ENCODE results near the gene DISP3.

The DISP3 gene

DNA sequence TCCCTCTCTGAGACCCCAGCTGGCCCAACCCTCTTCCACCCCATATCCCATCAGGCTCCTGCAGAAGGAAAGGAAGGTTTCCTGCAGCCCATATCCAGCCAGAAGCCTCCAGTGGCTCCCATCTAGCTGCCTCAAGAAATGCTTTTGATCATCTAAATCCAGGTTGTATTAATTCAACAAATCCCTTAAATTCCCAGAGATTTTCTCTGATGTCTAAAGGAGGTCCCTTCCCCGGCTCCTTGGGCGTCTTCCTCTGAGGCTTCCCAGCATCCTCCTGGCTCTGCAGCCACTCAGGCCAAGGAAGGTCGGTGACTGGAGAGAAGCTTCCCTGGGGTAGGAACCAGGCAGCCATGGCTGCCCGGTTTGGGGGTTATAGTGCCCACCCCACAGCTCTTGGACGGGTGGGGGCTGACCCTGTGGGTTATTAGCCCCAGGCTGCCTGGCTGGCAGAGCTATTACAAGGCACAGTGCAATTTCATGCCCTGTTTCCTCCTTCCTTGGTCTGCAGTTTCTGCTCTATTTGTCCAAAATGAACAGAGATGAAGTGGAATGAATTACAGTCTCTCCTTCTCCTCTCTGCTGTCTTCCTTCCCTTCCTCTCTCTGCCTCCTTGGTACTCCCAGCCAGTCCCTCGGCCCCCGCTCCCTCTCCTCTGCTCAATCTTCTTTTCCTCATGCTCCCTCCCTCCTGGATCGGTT is 34.8 kb upstream of the DISP3 start:
- Histone ChIP-seq H3K9me3 (ENCODE audit: control insufficient read depth, insufficient read depth, low read length) (no peaks in the 10 kb centered on the region), H3K4me1 (ENCODE audit: control insufficient read depth, insufficient read depth, low read length) (no peaks in the 10 kb centered on the region), H3K36me3 (ENCODE audit: control insufficient read depth, insufficient read depth, low read length) (no peaks in the 10 kb centered on the region), H3K27ac (ENCODE audit: low read depth, low read length) (no peak overlapping the region), H3K27me3 (ENCODE audit: control insufficient read depth, insufficient read depth, low read length) (no peaks in the 10 kb centered on the region; the same call in 1 of the 2 replicates), H3K9ac (ENCODE audit: low read depth, low read length) (no peak overlapping the region), H3K4me3 (ENCODE audit: low read depth, low read length) (no peak overlapping the region)

DNA sequence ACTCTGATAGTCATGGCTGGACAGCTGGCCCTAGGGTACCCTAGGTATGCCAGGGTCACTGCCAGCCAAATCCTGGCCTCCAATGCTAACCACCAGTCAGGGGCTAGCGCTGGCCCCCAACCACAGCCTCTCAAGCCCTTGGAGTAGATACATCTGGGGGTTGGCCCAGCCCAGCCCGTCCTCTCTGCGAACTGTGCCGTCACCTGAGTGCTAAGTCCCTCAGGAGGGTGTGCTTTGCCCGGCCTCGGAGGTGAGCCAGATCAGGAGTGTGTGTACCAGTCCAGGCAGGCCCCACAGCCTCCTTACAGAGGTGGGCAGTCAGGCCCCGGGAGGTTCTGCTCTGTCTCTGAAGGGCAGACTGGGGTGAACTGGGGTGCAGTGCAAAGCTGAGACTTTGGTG is 34.0 kb upstream of the DISP3 start:
- Histone ChIP-seq H3K4me3 (ENCODE audit: low read depth, low read length) (no peak overlapping the region), H3K36me3 (ENCODE audit: control insufficient read depth, insufficient read depth, low read length) (no peaks in the 10 kb centered on the region), H3K9me3 (ENCODE audit: control insufficient read depth, insufficient read depth, low read length) (no peaks in the 10 kb centered on the region), H3K9ac (ENCODE audit: low read depth, low read length) (no peak overlapping the region), H3K27ac (ENCODE audit: low read depth, low read length) (no peak overlapping the region), H3K4me1 (ENCODE audit: control insufficient read depth, insufficient read depth, low read length) (no peaks in the 10 kb centered on the region), H3K27me3 (ENCODE audit: control insufficient read depth, insufficient read depth, low read length) (no peaks in the 10 kb centered on the region; the same call in 1 of the 2 replicates)

DNA sequence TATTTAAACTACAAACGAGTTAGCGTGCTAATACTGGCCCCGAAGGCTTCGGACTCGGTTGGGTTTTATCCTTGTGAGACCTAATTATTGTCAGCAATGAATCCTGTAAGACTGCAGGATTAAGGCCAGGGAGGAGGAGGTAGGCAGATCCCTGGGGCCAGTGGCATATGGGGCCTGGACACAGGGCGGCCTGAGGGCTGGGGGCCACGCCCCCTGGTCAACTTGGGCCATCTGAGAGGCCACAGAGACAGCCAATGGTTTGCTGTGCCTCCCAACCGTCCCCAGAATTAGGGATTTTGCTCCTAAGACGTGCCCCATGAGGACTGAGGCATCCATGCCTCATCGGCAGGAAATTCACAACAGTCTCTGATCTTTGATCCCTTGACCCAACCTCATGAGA is 31.1 kb upstream of the DISP3 start:
- no peaks in the 10 kb centered on the region for H3K36me3 ChIP-seq (ENCODE audit: control insufficient read depth, insufficient read depth, low read length)
- H3K9me3 ChIP-seq (ENCODE audit: control insufficient read depth, insufficient read depth, low read length) = no peaks in the 10 kb centered on the region
- H3K4me1 ChIP-seq (ENCODE audit: control insufficient read depth, insufficient read depth, low read length) = no peaks in the 10 kb centered on the region
- H3K9ac ChIP-seq (ENCODE audit: low read depth, low read length) = no peak overlapping the region
- H3K27ac ChIP-seq (ENCODE audit: low read depth, low read length) = no peak overlapping the region
- no peaks in the 10 kb centered on the region for H3K27me3 ChIP-seq (ENCODE audit: control insufficient read depth, insufficient read depth, low read length)
- no peak overlapping the region for H3K4me3 ChIP-seq (ENCODE audit: low read depth, low read length)

DNA sequence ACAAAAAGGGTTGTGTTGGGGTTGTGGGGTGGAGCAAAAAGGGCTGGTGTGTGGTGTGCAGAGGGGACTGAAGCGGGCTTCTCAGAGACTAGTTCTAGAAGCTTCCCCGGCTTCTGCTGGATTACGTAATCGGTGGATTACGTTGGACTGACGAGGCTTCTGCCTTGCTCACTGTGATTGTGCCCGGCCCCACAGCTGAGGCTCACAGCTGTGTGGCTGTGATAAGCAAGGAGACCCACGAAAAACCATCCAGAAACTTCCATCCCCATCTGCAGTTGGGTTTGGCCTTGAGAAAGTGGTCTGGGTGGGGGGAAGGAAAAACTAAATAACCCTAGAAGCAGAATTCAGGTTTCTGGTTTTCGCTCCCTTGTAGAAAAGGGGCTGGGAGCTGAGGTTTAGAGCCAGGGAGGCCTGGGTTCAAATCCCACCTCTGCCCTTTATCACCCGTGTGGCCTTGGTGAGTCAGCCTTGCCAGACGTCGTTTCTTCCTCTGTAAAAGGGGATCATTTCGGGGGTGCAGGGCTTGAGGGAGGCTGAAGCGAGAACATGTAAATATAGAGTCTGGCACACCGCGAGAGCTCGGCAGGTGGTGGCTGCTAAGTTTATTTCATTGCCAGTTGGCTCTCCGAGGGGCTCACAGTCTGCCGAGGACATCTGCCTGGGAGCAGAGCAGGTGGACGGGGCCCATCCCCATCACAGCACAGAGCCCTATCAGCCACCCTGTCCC is 30.4 kb upstream of the DISP3 start:
- Histone ChIP-seq H3K36me3 (ENCODE audit: control insufficient read depth, insufficient read depth, low read length) (no peaks in the 10 kb centered on the region), H3K4me3 (ENCODE audit: low read depth, low read length) (no peak overlapping the region), H3K4me1 (ENCODE audit: control insufficient read depth, insufficient read depth, low read length) (no peaks in the 10 kb centered on the region), H3K9ac (ENCODE audit: low read depth, low read length) (no peak overlapping the region), H3K27ac (ENCODE audit: low read depth, low read length) (no peak overlapping the region), H3K9me3 (ENCODE audit: control insufficient read depth, insufficient read depth, low read length) (no peaks in the 10 kb centered on the region), H3K27me3 (ENCODE audit: control insufficient read depth, insufficient read depth, low read length) (no peaks in the 10 kb centered on the region)

DNA sequence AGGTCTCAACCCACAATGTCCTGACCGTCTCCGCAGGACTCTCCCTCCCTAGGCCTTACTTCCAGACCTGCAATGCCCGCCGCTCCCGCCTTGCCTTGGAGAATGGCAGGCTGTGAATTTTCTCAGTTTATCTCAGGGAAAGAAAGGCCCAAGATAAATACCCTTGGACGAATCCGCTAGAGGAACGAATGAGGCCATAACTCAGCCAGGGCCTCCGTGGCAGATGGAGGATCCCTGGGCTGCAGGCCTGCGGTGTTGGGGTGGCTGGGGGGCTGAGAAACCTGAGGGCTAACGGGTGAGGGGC is 29.9 kb upstream of the DISP3 start:
- Histone ChIP-seq H3K36me3 (ENCODE audit: control insufficient read depth, insufficient read depth, low read length) (no peaks in the 10 kb centered on the region), H3K9ac (ENCODE audit: low read depth, low read length) (no peak overlapping the region), H3K4me1 (ENCODE audit: control insufficient read depth, insufficient read depth, low read length) (no peaks in the 10 kb centered on the region), H3K9me3 (ENCODE audit: control insufficient read depth, insufficient read depth, low read length) (no peaks in the 10 kb centered on the region), H3K27ac (ENCODE audit: low read depth, low read length) (no peak overlapping the region), H3K27me3 (ENCODE audit: control insufficient read depth, insufficient read depth, low read length) (no peaks in the 10 kb centered on the region), H3K4me3 (ENCODE audit: low read depth, low read length) (no peak overlapping the region)

DNA sequence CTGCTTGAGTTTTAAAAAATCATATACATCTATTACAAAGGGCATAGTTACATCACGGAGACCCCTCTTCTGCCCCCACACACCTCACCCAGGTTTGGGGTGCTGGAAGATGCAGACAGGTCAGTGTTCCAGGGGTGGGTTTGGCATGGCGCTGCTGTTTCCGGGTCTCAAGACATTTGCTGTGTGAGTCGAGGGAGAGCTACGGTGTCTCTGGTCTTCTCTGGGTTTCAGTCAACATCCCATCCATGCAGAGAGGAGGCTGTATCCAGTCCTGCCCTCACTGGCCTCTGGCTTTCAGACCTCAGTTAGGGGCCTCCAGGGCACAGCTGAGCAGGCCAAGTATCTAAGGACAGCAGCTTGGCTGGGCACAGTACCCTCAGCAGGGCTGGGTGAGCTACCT is 28.6 kb upstream of the DISP3 start:
- Histone ChIP-seq H3K36me3 (ENCODE audit: control insufficient read depth, insufficient read depth, low read length) (no peaks in the 10 kb centered on the region), H3K4me3 (ENCODE audit: low read depth, low read length) (no peak overlapping the region), H3K27ac (ENCODE audit: low read depth, low read length) (no peak overlapping the region), H3K9ac (ENCODE audit: low read depth, low read length) (no peak overlapping the region), H3K4me1 (ENCODE audit: control insufficient read depth, insufficient read depth, low read length) (no peaks in the 10 kb centered on the region), H3K27me3 (ENCODE audit: control insufficient read depth, insufficient read depth, low read length) (no peaks in the 10 kb centered on the region), H3K9me3 (ENCODE audit: control insufficient read depth, insufficient read depth, low read length) (no peaks in the 10 kb centered on the region)

DNA sequence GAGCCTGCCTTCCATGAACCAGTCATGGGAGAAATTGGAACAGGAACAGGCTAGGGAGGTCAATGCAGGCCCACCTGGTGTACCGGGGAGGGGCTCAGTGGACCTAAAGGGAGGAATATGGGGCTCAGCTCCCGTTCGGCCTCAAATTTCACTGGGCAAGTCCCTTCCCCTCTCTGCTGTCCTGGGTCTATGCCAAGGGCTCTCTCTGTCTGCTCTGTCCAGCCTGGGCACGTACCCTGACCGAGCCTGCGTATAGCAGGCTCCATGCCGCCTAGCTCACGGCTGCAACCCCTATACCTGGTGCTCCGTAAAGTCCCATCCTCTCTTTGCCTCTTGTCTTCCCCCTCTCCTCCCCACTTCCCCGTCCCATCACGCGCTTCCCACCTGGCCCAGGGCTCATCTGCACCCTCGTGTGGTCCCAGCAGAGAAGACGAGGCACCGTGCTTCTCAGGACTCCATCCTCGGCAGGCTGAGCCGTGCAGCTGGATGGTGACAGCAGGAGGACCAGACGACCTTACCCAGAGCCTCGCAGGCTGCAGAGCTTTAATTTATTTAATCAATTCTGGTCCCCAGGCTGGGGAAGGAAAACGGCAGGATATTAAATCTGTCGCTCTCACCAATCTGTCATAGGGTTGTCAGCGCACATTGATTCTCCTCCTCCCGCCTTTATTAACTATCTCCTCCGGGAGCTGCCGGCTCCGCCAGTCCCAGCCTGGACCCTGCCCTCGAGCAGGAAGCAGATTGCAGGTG is 25.0 kb upstream of the DISP3 start:
- H3K27ac ChIP-seq (ENCODE audit: low read depth, low read length) = no peak overlapping the region
- no peaks in the 10 kb centered on the region for H3K36me3 ChIP-seq (ENCODE audit: control insufficient read depth, insufficient read depth, low read length)
- H3K9ac ChIP-seq (ENCODE audit: low read depth, low read length) = no peak overlapping the region
- no peaks in the 10 kb centered on the region for H3K9me3 ChIP-seq (ENCODE audit: control insufficient read depth, insufficient read depth, low read length)
- H3K4me1 ChIP-seq (ENCODE audit: control insufficient read depth, insufficient read depth, low read length) = no peaks in the 10 kb centered on the region
- H3K4me3 ChIP-seq (ENCODE audit: low read depth, low read length) = no peak overlapping the region
- H3K27me3 ChIP-seq (ENCODE audit: control insufficient read depth, insufficient read depth, low read length) = no peaks in the 10 kb centered on the region

DNA sequence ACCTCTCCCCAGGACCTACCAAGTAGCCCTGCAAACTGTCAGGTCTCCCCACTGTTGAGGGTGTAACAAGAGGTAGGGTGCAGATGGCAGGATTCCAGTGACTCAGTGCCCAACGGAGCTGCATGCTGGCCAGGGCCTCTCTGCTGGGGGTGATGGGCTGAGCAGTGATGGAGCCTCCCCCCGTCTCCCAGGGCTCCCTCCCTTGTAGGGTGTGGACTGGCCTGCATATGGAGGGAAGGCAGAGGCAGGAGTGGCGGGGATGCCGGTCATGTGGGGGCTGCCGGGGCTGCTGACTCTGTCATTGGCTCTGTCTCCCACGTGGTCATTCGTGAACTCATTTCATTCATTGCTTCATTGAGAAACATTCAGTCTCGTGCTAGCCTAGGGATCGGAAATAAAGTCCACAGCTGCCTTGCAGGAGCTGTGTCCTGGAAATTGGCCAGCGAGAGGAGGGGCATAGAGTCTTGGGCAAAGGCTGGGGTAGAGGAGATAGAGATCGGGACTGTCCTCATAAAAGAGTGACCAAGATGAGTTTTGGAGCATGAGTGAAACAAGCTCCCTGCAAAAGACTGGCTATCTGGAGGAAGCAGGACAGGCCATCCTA is 22.9 kb upstream of the DISP3 start:
- Histone ChIP-seq H3K27ac (ENCODE audit: low read depth, low read length) (no peak overlapping the region), H3K36me3 (ENCODE audit: control insufficient read depth, insufficient read depth, low read length) (no peaks in the 10 kb centered on the region), H3K4me1 (ENCODE audit: control insufficient read depth, insufficient read depth, low read length) (no peaks in the 10 kb centered on the region), H3K9me3 (ENCODE audit: control insufficient read depth, insufficient read depth, low read length) (no peaks in the 10 kb centered on the region), H3K4me3 (ENCODE audit: low read depth, low read length) (no peak overlapping the region), H3K9ac (ENCODE audit: low read depth, low read length) (no peak overlapping the region), H3K27me3 (ENCODE audit: control insufficient read depth, insufficient read depth, low read length) (no peaks in the 10 kb centered on the region)

DNA sequence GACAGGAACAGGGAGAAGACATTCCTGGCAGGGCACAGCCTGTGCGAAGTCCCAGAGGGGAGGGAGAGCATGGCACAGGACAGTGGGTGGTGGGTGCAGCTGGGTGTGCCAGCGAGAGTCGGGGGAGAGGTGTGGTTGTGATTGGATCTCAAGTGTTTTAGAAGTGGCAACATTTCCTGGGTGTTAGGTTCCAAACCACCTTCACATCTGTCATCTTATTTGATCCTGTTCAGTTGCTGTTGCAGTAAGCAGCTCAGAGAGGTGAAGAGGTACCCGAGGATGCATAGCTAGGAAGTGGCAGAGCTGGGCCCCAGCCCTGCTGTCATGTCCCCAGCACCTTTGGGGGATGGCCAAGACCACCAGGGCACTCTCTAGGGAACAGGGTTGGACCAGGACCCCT is 22.0 kb upstream of the DISP3 start:
- Histone ChIP-seq H3K27me3 (ENCODE audit: control insufficient read depth, insufficient read depth, low read length) (no peaks in the 10 kb centered on the region), H3K9ac (ENCODE audit: low read depth, low read length) (no peak overlapping the region), H3K9me3 (ENCODE audit: control insufficient read depth, insufficient read depth, low read length) (no peaks in the 10 kb centered on the region), H3K27ac (ENCODE audit: low read depth, low read length) (no peak overlapping the region), H3K4me1 (ENCODE audit: control insufficient read depth, insufficient read depth, low read length) (no peaks in the 10 kb centered on the region), H3K4me3 (ENCODE audit: low read depth, low read length) (no peak overlapping the region), H3K36me3 (ENCODE audit: control insufficient read depth, insufficient read depth, low read length) (no peaks in the 10 kb centered on the region)

DNA sequence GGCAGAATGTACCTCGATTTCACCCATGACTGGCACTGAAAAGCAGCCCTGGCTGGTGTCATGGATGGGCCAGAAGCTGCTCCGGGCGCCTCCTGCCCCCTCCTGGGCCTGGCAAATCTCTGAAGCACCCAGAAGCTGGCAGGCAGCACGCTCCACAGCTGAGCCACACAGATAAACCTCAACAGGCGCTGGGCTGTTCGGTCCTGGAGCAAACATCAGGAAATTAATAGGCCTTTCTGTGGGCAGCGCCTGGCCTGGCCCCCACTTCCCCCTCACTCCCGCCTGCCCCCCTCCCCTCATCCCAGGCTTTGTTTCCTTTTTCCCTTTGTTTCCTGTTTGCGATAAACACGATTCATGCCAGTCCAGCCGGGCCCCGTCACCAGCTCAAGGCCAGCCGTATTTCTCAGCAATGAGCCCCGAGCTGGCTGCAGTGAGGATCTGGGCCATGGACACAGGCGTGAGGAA is 20.1 kb upstream of the DISP3 start:
- Histone ChIP-seq H3K9me3 (ENCODE audit: control insufficient read depth, insufficient read depth, low read length) (no peaks in the 10 kb centered on the region), H3K4me1 (ENCODE audit: control insufficient read depth, insufficient read depth, low read length) (no peaks in the 10 kb centered on the region), H3K9ac (ENCODE audit: low read depth, low read length) (no peak overlapping the region), H3K4me3 (ENCODE audit: low read depth, low read length) (no peak overlapping the region), H3K36me3 (ENCODE audit: control insufficient read depth, insufficient read depth, low read length) (no peaks in the 10 kb centered on the region), H3K27ac (ENCODE audit: low read depth, low read length) (no peak overlapping the region), H3K27me3 (ENCODE audit: control insufficient read depth, insufficient read depth, low read length) (no peaks in the 10 kb centered on the region)

Data from HUES48 (cell line).